Activated naive CD8-positive, alpha-beta T cell treated with anti-CD3 and anti-CD28 coated beads, Interleukin-2, amount 50 U/mL, for 24 hours (primary cell): Measurements from ENCODE around the gene THAP11.
"Not testable (repeated sequence)": the region's sequence is repeated elsewhere in the genome, so short reads cannot be mapped to it uniquely, and the experiment has no call there.

ENCODE experiments used
- ATAC-seq: fragments of 150-1000 bp; cut with Tn5 transposase; one replicate; pipeline ENCODE4 v1.10.0; 2021
- DNase-seq: peaks from one replicate; pipeline ENCODE4 v3.0.0; 2021
- H3K27ac Mint-ChIP-seq: one replicate; pipeline ENCODE4 v1.8.0; 2021; ENCODE audit warnings: mild to moderate bottlenecking, mixed read lengths
- H3K27me3 Mint-ChIP-seq: one replicate; pipeline ENCODE4 v1.8.0; 2021; ENCODE audit warnings: mixed read lengths
- H3K36me3 Mint-ChIP-seq: one replicate; pipeline ENCODE4 v1.8.0; 2021; ENCODE audit warnings: low read depth, mixed read lengths
- H3K4me1 Mint-ChIP-seq: one replicate; pipeline ENCODE4 v1.8.0; 2021; ENCODE audit warnings: mixed read lengths
- H3K4me3 Mint-ChIP-seq: one replicate; pipeline ENCODE4 v1.8.0; 2021; ENCODE audit warnings: mild to moderate bottlenecking, moderate library complexity, mixed read lengths
- H3K9me3 Mint-ChIP-seq: one replicate; pipeline ENCODE4 v1.8.0; 2021; ENCODE audit warnings: mixed read lengths

THAP11 gene

GRCh38 chr16:67846063-67846319, 3.9 kb downstream of the THAP11 start:
- ATAC-seq (no peak), DNase-seq (no peak)
- Mint-ChIP-seq H3K4me3 (peak overlapping the region; percentile 92), H3K27ac (peak overlapping the region; percentile 96), H3K36me3 (peaks cover 14% of the 10 kb centered on the region), H3K4me1 (peaks cover 62% of the 10 kb centered on the region), H3K27me3 (no peaks in the 10 kb centered on the region), H3K9me3 (no peaks in the 10 kb centered on the region)

- no peaks in the 10 kb centered on the region for H3K27me3 Mint-ChIP-seq
- no peaks in the 10 kb centered on the region for H3K9me3 Mint-ChIP-seq
- peaks cover 62% of the 10 kb centered on the region for H3K4me1 Mint-ChIP-seq
- H3K27ac Mint-ChIP-seq: peak within 1 kb of the TSS; percentile 96
- peaks cover 14% of the 10 kb centered on the region for H3K36me3 Mint-ChIP-seq
- ATAC-seq (peak; percentile 72), DNase-seq (peak; percentile 95)
- peak within 1 kb of the TSS; percentile 92 for H3K4me3 Mint-ChIP-seq
Measured at GRCh38 chr16:67846320-67847063, 4.4 kb downstream of the THAP11 start, which contains the start of gene NUTF2. Gene NUTF2 (plus strand): TSS chr16:67846933. CDS start chr16:67865131, 18,198 bp downstream.

DNA sequence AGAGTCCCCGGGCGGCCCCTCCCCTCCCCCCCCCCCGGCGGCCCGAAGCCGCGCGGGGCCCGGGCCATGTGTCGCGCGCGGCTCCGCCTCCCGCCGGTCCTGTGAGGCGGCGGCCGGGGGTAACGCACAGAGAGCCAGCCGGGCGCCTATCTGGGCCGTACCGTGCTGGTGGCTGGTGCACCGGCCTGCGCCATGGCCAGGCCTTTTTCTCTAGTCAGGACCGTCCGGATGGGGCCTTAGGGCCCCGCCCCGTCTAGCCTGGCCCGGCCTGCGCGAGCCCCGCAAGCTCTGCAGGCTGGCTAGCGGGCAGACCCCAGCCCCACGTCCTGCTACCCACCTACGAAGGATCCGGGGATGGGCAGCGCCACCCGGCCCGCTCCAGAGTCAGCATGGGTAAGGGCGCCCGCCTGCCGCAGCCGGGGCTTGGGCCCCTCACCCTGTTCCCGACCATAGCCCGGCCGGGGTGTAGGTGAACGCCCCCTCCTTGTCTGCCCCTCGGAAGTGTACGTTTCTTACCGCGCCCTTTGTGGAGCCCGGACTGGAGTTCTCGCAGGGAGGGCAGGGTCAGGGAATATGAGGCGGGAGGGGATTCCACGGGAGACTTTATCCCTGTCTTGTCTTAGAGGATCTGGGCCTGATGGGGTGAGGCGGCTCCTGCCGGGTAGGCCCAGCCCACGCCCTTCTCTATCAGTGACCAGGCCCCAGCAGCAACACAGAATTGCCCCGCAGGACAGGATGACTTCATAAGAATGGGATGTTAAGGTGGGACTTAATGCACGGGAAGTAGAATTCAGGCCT, 5.1 kb downstream of the THAP11 start, which contains the start of gene CENPT:
Gene CENPT, minus strand, starts transcription at position 630 of the 798 bp plus-strand sequence. CDS start 13,834 bp downstream, outside the sequence.
- H3K27ac Mint-ChIP-seq: peak within 1 kb of the TSS; percentile 96
- no peaks in the 10 kb centered on the region for H3K27me3 Mint-ChIP-seq
- H3K4me1 Mint-ChIP-seq: peaks cover 58% of the 10 kb centered on the region
- ATAC-seq (peak; percentile 31), DNase-seq (no peak)
- peak within 1 kb of the TSS; percentile 92 for H3K4me3 Mint-ChIP-seq
- H3K36me3 Mint-ChIP-seq: peaks cover 14% of the 10 kb centered on the region
- no peaks in the 10 kb centered on the region for H3K9me3 Mint-ChIP-seq

DNA sequence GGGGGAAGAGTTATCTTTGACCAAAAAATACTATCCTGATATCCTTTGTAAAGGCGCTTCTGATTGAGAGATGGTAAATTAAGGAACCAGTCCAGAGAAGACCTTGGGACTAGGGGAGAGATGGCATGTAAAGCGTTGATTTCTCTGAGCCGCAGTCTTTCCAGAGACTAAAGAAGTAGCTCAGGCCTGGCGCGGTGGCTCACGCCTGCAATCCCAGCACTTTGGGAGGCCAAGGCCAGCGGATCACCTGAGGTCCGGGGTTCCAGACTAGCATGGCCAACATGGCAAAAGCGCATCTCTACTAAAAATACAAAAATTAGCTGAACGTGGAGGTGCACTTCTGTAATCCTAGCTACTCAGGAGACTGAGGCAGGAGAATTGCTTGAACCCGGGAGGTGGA, 6.0 kb downstream of the THAP11 start:
- H3K4me1 Mint-ChIP-seq: peaks cover 55% of the 10 kb centered on the region
- H3K27me3 Mint-ChIP-seq: no peaks in the 10 kb centered on the region

DNA sequence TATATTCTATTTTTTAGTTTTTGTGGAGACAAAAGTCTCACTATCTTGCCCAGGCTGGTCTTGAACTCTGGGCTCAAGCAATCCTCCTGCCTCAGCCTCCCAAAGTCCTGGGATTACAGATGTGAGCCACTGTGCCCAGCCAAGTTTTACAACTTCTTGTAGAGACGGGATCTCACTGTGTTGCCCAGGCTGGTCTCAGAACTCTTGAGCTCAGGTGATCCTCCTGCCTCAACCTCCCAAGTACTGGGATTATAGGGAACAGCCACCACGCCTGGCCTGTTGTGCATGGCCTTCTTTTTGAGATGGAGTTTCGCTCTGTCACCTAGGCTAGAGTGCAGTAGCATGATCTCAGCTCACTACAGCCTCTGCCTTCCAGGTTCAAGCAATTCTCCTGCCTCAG, 11.6 kb downstream of the THAP11 start:
- Mint-ChIP-seq H3K36me3 (peaks cover 10% of the 10 kb centered on the region), H3K4me3 (no peak overlapping the region), H3K4me1 (peaks cover 38% of the 10 kb centered on the region), H3K9me3 (no peaks in the 10 kb centered on the region), H3K27me3 (no peaks in the 10 kb centered on the region), H3K27ac (no peak overlapping the region)
- ATAC-seq (no peak), DNase-seq (no peak)

More for the DNA sequence above, 6.0 kb downstream of the THAP11 start:
- no peaks in the 10 kb centered on the region for H3K9me3 Mint-ChIP-seq
- DNase-seq (no peak), ATAC-seq (no peak)
- H3K4me3 Mint-ChIP-seq: peak overlapping the region; percentile 92
- H3K36me3 Mint-ChIP-seq: peaks cover 14% of the 10 kb centered on the region
- peak overlapping the region; percentile 84 for H3K27ac Mint-ChIP-seq

GRCh38 chr16:67855789-67856188, 13.7 kb downstream of the THAP11 start:
- DNase-seq (no peak), ATAC-seq (no peak)
- no peaks in the 10 kb centered on the region for H3K27me3 Mint-ChIP-seq
- H3K4me3 Mint-ChIP-seq: no peak overlapping the region
- H3K36me3 Mint-ChIP-seq: peaks cover 12% of the 10 kb centered on the region
- H3K27ac Mint-ChIP-seq: no peak overlapping the region
- H3K4me1 Mint-ChIP-seq: peaks cover 28% of the 10 kb centered on the region
- no peaks in the 10 kb centered on the region for H3K9me3 Mint-ChIP-seq

DNA sequence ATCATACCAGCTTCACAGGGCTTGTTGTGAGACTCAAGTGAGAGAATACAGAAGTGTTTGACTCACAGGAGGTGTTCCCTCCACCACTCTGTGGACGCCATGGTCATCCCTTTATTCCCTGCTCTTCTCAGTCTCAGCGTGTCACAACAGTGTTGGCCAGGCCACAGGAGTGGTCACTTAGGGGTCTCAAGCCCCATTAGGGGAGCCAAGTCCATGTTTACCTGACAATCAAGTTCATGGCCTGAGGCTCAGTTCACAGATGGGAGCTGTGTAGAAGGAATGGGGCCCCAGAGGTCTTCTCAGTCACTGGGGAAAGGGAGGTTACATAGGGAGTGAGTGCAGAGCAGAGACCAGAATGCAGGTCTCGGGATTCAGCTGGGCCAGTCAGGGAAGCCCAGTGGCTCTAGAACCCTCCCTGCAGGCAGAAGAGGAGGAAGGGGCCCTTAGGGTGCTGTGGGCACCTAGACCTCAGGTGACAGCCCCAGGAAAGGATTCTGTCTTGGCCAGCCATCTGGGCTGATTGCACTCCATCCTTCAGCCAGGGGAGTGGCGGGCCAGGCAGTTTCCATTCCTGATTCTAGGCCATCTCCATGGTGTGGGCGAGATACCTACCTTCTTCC, 14.9 kb downstream of the THAP11 start:
- Mint-ChIP-seq H3K9me3 (no peaks in the 10 kb centered on the region), H3K36me3 (peaks cover 22% of the 10 kb centered on the region), H3K27me3 (no peaks in the 10 kb centered on the region), H3K27ac (peak overlapping the region; percentile 72), H3K4me1 (peaks cover 30% of the 10 kb centered on the region), H3K4me3 (no peak overlapping the region)
- ATAC-seq (no peak), DNase-seq (no peak)

DNA sequence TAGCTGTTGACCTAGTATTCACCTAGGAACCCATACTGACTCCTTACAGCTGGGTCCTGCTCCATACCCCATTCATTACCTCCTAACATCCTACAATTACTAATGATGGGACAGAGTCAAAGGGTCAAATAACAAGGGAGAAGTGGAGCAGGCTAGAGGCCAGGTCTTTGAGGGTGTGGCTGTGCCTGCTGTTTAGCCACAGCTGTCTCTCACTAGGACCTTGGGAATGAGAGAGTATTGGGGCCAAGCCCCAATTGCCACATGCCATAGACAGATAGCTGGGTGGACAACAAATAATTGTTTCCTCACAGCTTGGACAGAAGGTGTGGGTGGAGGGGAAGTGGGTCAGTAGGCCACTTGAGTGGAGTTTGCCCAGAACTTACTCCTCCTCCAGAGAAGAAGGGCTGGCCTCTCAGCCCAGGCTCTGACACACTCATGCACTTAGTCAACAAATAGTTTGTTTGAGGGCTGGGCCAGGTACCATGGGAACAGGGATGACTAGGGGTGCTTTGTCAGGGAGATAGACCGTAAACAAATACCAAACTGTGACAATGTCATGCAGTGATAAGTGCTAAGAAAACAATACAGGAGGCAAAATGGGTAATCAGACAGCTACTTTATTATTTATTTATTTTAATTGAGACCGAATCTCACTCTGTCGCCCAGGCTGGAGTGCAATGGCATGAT, 15.6 kb downstream of the THAP11 start:
- Mint-ChIP-seq H3K27me3 (no peaks in the 10 kb centered on the region), H3K4me3 (no peak overlapping the region), H3K9me3 (no peaks in the 10 kb centered on the region), H3K4me1 (peaks cover 30% of the 10 kb centered on the region), H3K36me3 (peaks cover 22% of the 10 kb centered on the region), H3K27ac (peak overlapping the region; percentile 72)
- no peak for DNase-seq
- peak; percentile 92 for ATAC-seq

- no peak for ATAC-seq
- H3K9me3 Mint-ChIP-seq: no peaks in the 10 kb centered on the region
- H3K27me3 Mint-ChIP-seq: no peaks in the 10 kb centered on the region
- DNase-seq: no peak
- H3K4me1 Mint-ChIP-seq: peaks cover 30% of the 10 kb centered on the region
- peaks cover 22% of the 10 kb centered on the region for H3K36me3 Mint-ChIP-seq
- no peak overlapping the region for H3K4me3 Mint-ChIP-seq
- H3K27ac Mint-ChIP-seq: peak overlapping the region; percentile 72
Measured at GRCh38 chr16:67858500-67858899, 16.4 kb downstream of the THAP11 start.

- peaks cover 26% of the 10 kb centered on the region for H3K36me3 Mint-ChIP-seq
- H3K4me1 Mint-ChIP-seq: peaks cover 24% of the 10 kb centered on the region
- H3K4me3 Mint-ChIP-seq: no peak overlapping the region
- no peak overlapping the region for H3K27ac Mint-ChIP-seq
- no peaks in the 10 kb centered on the region for H3K27me3 Mint-ChIP-seq
- H3K9me3 Mint-ChIP-seq: no peaks in the 10 kb centered on the region
- DNase-seq (no peak), ATAC-seq (no peak)
Measured at GRCh38 chr16:67860589-67861398, 18.7 kb downstream of the THAP11 start.

GRCh38 chr16:67861877-67862276, 19.8 kb downstream of the THAP11 start:
- no peaks in the 10 kb centered on the region for H3K9me3 Mint-ChIP-seq
- peaks cover 34% of the 10 kb centered on the region for H3K36me3 Mint-ChIP-seq
- peaks cover 21% of the 10 kb centered on the region for H3K4me1 Mint-ChIP-seq
- H3K27ac Mint-ChIP-seq: no peak overlapping the region
- no peak for DNase-seq
- H3K4me3 Mint-ChIP-seq: no peak overlapping the region
- no peak for ATAC-seq
- H3K27me3 Mint-ChIP-seq: no peaks in the 10 kb centered on the region

- Mint-ChIP-seq H3K27ac (no peak overlapping the region), H3K4me1 (peaks cover 12% of the 10 kb centered on the region), H3K36me3 (peaks cover 34% of the 10 kb centered on the region), H3K27me3 (no peaks in the 10 kb centered on the region), H3K9me3 (no peaks in the 10 kb centered on the region), H3K4me3 (no peak overlapping the region)
- DNase-seq (no peak), ATAC-seq (no peak)
Measured at GRCh38 chr16:67862623-67863583, 20.8 kb downstream of the THAP11 start.

DNA sequence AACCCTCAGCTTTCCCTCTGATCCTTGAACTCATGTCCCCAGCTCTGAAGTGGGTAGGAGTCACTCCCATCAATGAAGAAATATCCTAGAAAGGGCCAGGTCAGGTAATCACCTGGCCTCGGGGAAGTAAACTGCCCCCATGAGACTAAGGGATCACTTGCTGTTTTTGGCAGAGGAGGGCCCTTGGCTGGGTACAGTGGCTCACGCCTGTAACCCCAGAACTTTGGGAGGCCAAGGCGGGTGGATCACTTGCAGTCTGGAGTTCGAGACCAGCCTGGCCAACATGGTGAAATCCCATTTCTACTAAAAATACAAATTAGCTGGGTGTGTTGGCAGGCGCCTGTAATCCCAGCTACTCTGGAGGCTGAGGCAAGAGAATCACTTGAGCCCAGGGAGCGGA, 21.9 kb downstream of the THAP11 start:
- not testable (repeated sequence) for DNase-seq, ATAC-seq, H3K27me3 Mint-ChIP-seq, H3K4me3 Mint-ChIP-seq, H3K9me3 Mint-ChIP-seq, H3K4me1 Mint-ChIP-seq, H3K27ac Mint-ChIP-seq
- H3K36me3 Mint-ChIP-seq: peaks cover 30% of the 10 kb centered on the region
